ENCODE results near the gene TSR2.
"Not testable (repeated sequence)": the region's sequence is repeated elsewhere in the genome, so short reads cannot be mapped to it uniquely, and the experiment has no call there.

TSR2 gene

GRCh38 chrX:54473993-54474859, 34.0 kb downstream of the TSR2 start:
- DNase-seq (ENCODE audit: low read depth in 2 of 2): no peak

GRCh38 chrX:54479136-54480111, 39.2 kb downstream of the TSR2 start:
- no peak for DNase-seq (ENCODE audit: low read depth in 2 of 2)

GRCh38 chrX:54482839-54483593, 42.8 kb downstream of the TSR2 start:
- DNase-seq (ENCODE audit: low read depth in 2 of 2): no peak

GRCh38 chrX:54483946-54484345, 43.7 kb downstream of the TSR2 start:
- no peak for DNase-seq (ENCODE audit: low read depth in 2 of 2)

GRCh38 chrX:54484666-54485065, 44.5 kb downstream of the TSR2 start:
- DNase-seq (ENCODE audit: low read depth in 2 of 2): no peak

GRCh38 chrX:54489819-54490218, 49.6 kb downstream of the TSR2 start:
- DNase-seq (ENCODE audit: low read depth in 2 of 2): not testable (repeated sequence)

- DNase-seq (ENCODE audit: low read depth in 2 of 2): no peak
Observed at GRCh38 chrX:54492340-54492739, 52.1 kb downstream of the TSR2 start.

- DNase-seq (ENCODE audit: low read depth in 2 of 2): no peak
Observed at GRCh38 chrX:54494166-54494988, 54.2 kb downstream of the TSR2 start.
